C4-2B (cell line): ENCODE measurements around the gene SH3BGRL3.

ENCODE experiments used
- ZFX ChIP-seq: fragments of 450-650 bp; IDR thresholded peaks from 2 replicates; pipeline ENCODE4 v1.6.1; 2017
- TF ChIP-seq, protein P1 (sequence below): fragments of 450-650 bp; conservative IDR thresholded peaks from 2 replicates; pipeline ENCODE4 v1.5.1; 2017; ENCODE audit warnings: mild to moderate bottlenecking

DNA sequence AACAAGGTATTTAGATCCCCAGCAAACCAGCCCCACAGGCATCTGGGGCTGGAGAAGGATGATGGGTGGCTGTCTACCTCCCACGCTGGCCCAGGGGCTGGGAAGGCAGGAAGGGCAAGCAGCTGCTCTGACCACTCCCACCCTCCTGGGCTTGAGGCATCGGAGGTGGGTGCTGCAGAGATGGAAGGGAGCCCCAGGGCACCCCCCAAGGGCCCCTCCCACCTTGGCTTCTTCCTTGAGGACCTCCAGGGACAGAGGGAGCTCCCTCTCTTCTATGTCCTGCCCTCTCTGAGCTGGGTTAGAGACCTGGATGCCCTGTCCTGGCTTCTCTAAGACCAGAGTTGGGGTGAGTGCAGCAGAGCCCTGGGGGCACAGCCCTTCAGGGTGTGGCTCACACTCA is 41.0 kb downstream of the SH3BGRL3 start:
- TF ChIP-seq ZFX: no peak
- TF ChIP-seq, protein P1, sequence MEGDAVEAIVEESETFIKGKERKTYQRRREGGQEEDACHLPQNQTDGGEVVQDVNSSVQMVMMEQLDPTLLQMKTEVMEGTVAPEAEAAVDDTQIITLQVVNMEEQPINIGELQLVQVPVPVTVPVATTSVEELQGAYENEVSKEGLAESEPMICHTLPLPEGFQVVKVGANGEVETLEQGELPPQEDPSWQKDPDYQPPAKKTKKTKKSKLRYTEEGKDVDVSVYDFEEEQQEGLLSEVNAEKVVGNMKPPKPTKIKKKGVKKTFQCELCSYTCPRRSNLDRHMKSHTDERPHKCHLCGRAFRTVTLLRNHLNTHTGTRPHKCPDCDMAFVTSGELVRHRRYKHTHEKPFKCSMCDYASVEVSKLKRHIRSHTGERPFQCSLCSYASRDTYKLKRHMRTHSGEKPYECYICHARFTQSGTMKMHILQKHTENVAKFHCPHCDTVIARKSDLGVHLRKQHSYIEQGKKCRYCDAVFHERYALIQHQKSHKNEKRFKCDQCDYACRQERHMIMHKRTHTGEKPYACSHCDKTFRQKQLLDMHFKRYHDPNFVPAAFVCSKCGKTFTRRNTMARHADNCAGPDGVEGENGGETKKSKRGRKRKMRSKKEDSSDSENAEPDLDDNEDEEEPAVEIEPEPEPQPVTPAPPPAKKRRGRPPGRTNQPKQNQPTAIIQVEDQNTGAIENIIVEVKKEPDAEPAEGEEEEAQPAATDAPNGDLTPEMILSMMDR: no peak
